SK-N-MC (cell line): ENCODE measurements around the gene ZNF175.

Source experiments
- DNase-seq: peaks from one replicate; pipeline ENCODE4 v3.0.0-alpha.2; 2011; ENCODE audit warnings: low read depth, low spot score
- H3K27ac ChIP-seq: fragments of 200-600 bp; sonication (generic); 2 replicates; pipeline ENCODE4 v1.5.1; 2016; ENCODE audit warnings: mixed run types
- H3K36me3 ChIP-seq: fragments of 200-600 bp; sonication (generic); 2 replicates; pipeline ENCODE4 v1.6.1; 2017; ENCODE audit warnings: antibody characterized with exemption, low read length, mixed read lengths; ENCODE audit not compliant: insufficient read depth
- H3K4me3 ChIP-seq: fragments of 200-600 bp; sonication (generic); 2 replicates; pipeline ENCODE4 v1.5.1; 2016
- H3K9ac ChIP-seq: fragments of 200-600 bp; sonication (generic); 2 replicates; pipeline ENCODE4 v1.8.0; 2017; ENCODE audit warnings: mixed run types, mixed read lengths; ENCODE audit not compliant: insufficient read length
- H3K9me3 ChIP-seq: fragments of 200-600 bp; sonication (generic); 2 replicates; pipeline ENCODE4 v1.6.1; 2017; ENCODE audit warnings: low read depth, mild to moderate bottlenecking, antibody characterized with exemption, low read length, moderate library complexity, mixed read lengths
- EZH2 ChIP-seq: fragments of 200-600 bp; sonication (generic); IDR thresholded peaks from one replicate; pipeline ENCODE4 v1.6.1; 2017; ENCODE audit warnings: antibody characterized with exemption
- FOXP2 ChIP-seq: optimal IDR thresholded peaks from 2 replicates; pipeline ENCODE3; 2011; ENCODE audit warnings: mild to moderate bottlenecking, moderate library complexity; ENCODE audit not compliant: insufficient read depth; ENCODE audit errors: extremely low read length, control extremely low read depth
- POLR2AphosphoS5 ChIP-seq: IDR thresholded peaks from 2 replicates; pipeline ENCODE4 v1.6.1; 2012; ENCODE audit warnings: mild to moderate bottlenecking, low read depth, low read length, borderline replicate concordance

The ZNF175 gene

DNA sequence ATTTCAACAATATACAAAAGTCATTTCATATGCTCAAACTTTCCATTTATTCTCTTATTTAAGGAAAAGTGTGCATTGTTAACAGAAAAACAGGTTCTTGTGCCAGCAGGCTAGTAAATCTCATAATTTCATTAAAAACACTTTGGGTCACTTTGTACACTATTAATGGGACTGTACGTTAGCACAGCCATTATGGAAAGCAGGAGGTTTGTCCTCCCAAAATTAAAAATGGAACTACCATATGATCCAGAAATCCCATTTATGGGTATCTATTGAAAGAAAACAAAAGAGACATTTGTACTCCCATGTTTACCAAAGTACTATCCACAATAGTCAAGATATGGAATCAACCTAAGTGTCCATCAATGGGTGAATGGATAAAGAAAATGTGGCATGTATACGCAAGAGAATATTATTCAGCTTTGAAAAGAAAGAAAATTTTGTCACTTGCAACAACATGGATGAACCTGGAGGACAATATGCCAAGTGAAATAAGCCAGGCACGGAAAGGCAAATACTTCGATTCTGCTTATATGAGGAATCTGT, 31.2 kb upstream of the ZNF175 start:
- no peak overlapping the region for H3K9ac ChIP-seq
- TF ChIP-seq FOXP2 (no peak), EZH2 (no peak), POLR2AphosphoS5 (no peak)
- H3K4me3 ChIP-seq = no peak overlapping the region
- DNase-seq = no peak
- H3K9me3 ChIP-seq = no peaks in the 10 kb centered on the region
- H3K27ac ChIP-seq = no peak overlapping the region
- H3K36me3 ChIP-seq = no peaks in the 10 kb centered on the region

DNA sequence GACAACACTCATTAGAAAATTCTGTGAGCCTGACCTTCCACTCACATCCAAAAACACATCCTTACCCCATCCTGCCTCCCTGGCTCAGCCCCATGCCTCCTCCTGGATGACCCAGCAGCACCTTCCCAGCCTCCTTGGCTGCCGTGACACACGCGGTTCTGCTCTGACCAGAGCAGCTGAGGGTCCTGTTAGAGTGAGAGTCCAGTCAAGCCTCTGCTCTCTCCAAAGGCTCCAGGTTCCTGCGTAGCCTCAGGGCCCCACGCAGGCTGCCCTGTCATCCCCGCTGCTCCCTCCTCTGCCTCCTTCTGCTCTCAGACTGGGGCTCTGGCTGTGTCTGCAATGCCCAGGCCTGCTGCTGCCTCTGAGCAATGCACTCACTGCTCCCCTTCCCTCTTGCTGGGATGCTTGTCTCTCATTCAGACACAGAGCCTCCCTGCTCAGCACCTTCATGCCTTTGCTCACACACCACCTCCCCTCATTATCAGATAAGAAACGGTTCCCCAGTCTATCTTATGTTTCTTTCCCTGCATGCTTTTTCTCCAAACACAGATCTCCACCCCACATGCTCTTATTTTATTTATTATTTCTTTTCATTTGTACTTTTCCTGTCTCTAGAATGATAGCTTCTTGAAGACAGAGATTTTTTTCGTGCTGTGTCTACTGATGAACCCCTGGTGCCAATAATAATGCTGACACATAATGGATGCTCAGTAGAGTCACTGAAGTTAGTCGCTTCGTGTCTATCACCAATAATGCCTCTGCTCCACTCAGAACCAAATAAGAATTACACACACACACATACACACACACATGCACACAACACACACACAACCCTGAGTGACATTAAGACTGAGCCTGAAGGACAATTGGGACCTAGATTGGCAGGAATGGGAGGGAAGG, 29.4 kb upstream of the ZNF175 start:
- no peak overlapping the region for H3K9ac ChIP-seq
- no peaks in the 10 kb centered on the region for H3K9me3 ChIP-seq
- no peak overlapping the region for H3K27ac ChIP-seq
- H3K36me3 ChIP-seq = no peaks in the 10 kb centered on the region
- no peak for DNase-seq
- no peak overlapping the region for H3K4me3 ChIP-seq
- TF ChIP-seq EZH2 = no peak
- no peak for TF ChIP-seq POLR2AphosphoS5
- TF ChIP-seq FOXP2 = no peak

DNA sequence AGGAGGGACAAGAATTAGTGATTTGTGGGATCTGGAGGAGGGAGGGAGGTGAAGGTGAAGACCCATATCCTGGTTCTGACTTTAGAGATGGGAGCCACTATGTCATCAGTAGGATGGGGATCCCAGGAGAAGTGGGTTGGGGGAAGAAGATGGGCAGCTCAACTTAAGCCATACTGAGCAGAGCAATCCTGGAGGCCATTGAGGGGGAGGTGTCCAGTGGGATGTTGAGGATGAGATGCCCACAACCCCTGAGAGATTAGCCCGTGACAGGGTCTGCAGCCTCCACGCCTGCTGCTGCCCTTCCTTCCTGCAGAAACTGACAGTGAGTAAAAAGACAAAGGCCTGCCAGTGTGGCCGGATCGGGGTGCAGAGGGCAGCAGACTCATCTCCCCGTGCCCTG, 28.4 kb upstream of the ZNF175 start:
- Histone ChIP-seq H3K4me3 (no peak overlapping the region), H3K9ac (no peak overlapping the region), H3K9me3 (no peaks in the 10 kb centered on the region), H3K27ac (no peak overlapping the region), H3K36me3 (no peaks in the 10 kb centered on the region)
- no peak for DNase-seq
- no peak for TF ChIP-seq EZH2
- TF ChIP-seq FOXP2 = no peak
- no peak for TF ChIP-seq POLR2AphosphoS5

DNA sequence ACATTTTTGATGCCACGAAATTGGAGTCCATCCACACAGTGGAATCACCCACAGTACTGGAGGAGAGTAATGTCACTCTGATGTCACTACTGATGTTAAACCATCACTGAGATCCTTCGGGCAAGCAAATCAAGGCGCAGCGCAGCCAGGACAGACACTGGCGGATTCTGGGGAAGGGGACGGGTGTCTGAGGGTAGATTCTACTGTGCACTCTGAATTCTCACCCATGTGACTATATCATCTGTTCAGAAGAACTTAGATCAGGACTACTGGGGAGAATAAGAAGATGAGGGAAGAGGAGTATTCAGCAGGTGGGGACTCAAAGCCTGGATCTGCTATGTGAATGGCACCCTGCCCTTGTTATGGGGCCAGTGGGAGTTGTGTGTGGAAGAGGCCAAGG, 27.0 kb upstream of the ZNF175 start:
- Histone ChIP-seq H3K36me3 (no peaks in the 10 kb centered on the region), H3K9me3 (no peaks in the 10 kb centered on the region), H3K4me3 (no peak overlapping the region), H3K9ac (no peak overlapping the region), H3K27ac (no peak overlapping the region)
- DNase-seq = no peak
- TF ChIP-seq FOXP2 = no peak
- TF ChIP-seq POLR2AphosphoS5 = no peak
- no peak for TF ChIP-seq EZH2

DNA sequence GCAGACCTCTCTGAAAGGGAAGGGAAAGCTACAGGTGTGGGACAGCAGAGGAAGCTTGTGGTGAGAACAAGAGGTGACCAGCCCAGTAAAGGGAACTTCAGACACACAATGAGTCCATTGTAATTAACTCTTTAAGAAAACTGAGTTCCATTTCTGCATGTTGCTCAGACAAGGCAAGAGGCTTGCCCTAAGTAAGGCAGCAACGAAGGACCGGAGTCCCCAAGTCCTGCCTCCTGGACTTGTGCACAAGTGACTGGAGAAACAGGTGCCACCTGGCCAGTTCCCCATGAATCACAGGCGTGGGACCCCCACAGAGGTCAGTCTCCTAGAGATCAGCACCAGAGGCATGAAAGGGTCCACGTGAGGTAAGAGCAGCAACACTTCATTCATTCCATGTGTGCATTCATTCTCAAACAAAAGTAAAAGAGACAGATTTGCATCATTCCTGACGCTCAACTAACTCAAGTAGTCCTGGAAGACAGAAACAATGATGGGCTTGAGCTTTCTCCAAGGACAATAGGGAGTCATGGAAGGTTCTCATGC, 24.9 kb upstream of the ZNF175 start:
- Histone ChIP-seq H3K9ac (no peak overlapping the region), H3K27ac (no peak overlapping the region), H3K36me3 (no peaks in the 10 kb centered on the region), H3K4me3 (no peak overlapping the region), H3K9me3 (no peaks in the 10 kb centered on the region)
- DNase-seq = no peak
- TF ChIP-seq FOXP2 = no peak
- TF ChIP-seq POLR2AphosphoS5 = no peak
- TF ChIP-seq EZH2 = no peak

DNA sequence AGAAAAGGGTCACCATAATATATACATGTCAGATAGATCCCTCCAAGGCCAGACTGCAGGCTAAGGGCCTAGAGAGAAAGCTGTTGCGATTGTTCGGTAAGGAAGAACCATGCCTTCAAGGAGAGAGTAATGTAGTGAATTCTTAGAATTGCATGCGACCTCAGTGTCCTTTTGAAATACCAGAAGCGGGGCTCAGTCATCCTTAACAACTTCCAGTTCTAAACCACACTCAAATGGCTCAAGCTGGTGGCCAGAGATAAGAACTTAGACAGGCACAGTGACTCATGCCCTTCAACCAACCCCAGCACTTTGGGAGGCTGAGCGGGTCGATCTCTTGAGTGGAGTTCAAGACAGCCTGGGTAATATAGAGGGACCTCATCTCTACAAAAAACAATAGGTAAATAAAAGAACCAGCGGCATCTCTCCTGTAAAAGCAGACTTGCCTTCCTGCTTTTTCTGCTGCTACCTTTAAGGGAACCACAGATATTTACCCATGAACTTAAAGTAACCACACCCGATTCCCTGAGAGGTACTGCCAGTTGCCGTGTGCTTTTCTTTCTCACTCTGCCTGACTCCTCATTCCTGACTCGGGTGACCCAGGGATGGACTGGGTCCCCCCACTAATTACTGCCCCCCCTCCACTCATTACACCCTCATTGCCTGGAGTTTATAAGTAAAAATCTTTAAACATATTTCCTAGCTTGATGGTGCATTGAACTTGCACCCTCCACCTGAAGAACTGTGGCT, 24.3 kb upstream of the ZNF175 start:
- Histone ChIP-seq H3K27ac (no peak overlapping the region), H3K9me3 (no peaks in the 10 kb centered on the region), H3K36me3 (no peaks in the 10 kb centered on the region), H3K9ac (no peak overlapping the region), H3K4me3 (no peak overlapping the region)
- DNase-seq = no peak
- TF ChIP-seq POLR2AphosphoS5 (no peak), EZH2 (no peak), FOXP2 (no peak)

DNA sequence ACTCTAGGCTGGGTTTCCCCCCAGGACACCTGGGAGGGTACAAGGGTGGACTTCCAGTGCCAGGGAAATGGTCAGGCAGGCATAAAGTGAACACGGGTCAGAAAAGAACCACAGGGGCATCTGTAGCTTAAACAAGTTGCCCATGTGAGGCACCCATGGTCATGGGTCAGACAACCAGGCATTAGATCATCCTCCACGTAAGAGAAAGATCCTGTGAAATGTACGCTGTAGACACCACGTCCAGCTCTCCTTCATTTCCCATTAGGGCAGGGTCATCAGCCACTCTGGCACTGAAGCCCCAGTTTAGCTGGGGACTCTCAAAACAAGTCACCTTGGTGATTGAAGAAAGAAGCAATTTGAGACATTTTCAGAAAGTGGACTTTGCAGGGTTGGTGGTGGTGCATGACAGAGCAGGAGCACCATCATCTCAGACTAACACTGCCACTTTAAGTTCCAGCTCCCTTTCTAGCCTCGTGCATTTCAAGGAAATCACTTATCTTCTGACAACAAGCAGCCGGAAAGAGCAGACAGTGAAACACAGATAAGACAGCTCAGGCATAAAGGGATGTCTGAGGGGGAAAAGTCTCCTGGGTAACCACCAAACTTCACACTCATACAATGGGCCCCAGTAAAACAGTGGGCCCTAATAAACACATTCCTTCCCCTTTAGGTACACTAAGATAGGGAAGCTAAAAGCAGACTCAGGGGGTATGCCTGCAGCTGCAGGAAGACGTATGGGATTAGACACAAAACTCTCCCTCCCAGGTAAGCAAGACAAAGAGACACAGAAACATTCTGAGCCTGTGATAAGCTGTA, 23.5 kb upstream of the ZNF175 start:
- no peak for DNase-seq
- TF ChIP-seq FOXP2 (no peak), EZH2 (no peak), POLR2AphosphoS5 (no peak)
- Histone ChIP-seq H3K9me3 (no peaks in the 10 kb centered on the region), H3K36me3 (no peaks in the 10 kb centered on the region), H3K9ac (no peak overlapping the region), H3K27ac (no peak overlapping the region), H3K4me3 (no peak overlapping the region)
